HG03457 (cell line): ENCODE data around the gene FUNDC1.

Source experiments
- ATAC-seq: cut with Tn5 transposase; IDR thresholded peaks from one replicate; pipeline ENCODE4 v1.9.1; 2021; ENCODE audit warnings: moderate number of reproducible peaks; ENCODE audit not compliant: unreplicated experiment

The FUNDC1 gene

GRCh38 chrX:44482575-44482974 lies 60.1 kb downstream of the FUNDC1 start:
- ATAC-seq, result no peak

DNA sequence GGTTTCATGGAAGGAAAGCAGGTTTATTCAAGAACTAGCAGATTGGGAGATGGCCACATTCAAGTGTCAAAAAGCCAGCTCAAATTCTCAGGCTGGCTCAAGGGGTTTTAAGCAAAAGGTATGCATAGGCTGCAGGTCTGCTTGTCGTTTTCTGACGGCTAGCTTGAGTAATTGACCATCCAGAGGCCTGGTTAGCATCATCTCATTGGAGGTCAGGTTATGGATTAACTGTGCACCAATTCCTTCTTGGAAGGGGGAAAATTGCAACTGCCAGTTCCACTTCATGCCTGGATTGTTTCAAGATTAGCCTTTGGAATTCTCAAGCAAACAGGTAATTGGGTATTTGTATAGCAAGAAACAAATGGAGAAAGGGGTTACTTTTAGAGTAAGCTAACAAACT lies 62.1 kb downstream of the FUNDC1 start:
- ATAC-seq, result no peak

GRCh38 chrX:44474410-44474809 lies 68.2 kb downstream of the FUNDC1 start:
- no peak for ATAC-seq
